ENCODE results near the gene HRH4.

HRH4 gene

DNA sequence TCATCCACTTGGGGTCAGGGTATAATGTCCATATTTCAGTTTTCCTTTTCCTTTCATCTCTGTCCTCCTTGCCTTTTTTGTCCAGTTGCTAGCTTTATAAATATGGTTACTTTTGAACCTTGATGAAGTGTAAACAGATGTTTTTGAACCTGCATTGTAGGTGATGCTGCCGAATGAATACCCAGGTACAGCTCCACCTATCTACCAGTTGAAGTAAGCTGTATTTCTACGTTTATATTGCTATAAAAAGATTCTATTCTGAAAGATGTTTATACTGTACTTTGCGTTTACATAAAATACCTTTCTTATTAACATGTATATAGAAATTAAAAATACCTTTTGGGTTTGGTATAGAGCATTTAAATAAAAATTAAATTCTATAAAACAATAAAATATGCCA, 31.7 kb upstream of the HRH4 start:
- TF ChIP-seq FOXP2 (optimal IDR thresholded peaks at IDR 0.05; ENCODE audit: borderline replicate concordance, extremely low read depth, extremely low read length, insufficient read depth) = no peak
- TF ChIP-seq, protein P1, sequence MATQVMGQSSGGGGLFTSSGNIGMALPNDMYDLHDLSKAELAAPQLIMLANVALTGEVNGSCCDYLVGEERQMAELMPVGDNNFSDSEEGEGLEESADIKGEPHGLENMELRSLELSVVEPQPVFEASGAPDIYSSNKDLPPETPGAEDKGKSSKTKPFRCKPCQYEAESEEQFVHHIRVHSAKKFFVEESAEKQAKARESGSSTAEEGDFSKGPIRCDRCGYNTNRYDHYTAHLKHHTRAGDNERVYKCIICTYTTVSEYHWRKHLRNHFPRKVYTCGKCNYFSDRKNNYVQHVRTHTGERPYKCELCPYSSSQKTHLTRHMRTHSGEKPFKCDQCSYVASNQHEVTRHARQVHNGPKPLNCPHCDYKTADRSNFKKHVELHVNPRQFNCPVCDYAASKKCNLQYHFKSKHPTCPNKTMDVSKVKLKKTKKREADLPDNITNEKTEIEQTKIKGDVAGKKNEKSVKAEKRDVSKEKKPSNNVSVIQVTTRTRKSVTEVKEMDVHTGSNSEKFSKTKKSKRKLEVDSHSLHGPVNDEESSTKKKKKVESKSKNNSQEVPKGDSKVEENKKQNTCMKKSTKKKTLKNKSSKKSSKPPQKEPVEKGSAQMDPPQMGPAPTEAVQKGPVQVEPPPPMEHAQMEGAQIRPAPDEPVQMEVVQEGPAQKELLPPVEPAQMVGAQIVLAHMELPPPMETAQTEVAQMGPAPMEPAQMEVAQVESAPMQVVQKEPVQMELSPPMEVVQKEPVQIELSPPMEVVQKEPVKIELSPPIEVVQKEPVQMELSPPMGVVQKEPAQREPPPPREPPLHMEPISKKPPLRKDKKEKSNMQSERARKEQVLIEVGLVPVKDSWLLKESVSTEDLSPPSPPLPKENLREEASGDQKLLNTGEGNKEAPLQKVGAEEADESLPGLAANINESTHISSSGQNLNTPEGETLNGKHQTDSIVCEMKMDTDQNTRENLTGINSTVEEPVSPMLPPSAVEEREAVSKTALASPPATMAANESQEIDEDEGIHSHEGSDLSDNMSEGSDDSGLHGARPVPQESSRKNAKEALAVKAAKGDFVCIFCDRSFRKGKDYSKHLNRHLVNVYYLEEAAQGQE (IDR thresholded peaks at IDR 0.05; ENCODE audit: insufficient read depth in 1 of 2, low read depth in 2 of 2, low read length in 2 of 2) = no peak
- no peak for TF ChIP-seq POLR2AphosphoS5 (IDR thresholded peaks at IDR 0.05; ENCODE audit: low read depth, low read length)
- no peak for TF ChIP-seq SIN3A (IDR thresholded peaks at IDR 0.05; ENCODE audit: borderline replicate concordance, insufficient read depth, low read length)
- no peak for TF ChIP-seq TAF1 (IDR thresholded peaks at IDR 0.05; ENCODE audit: borderline replicate concordance, insufficient read depth, low read length)

DNA sequence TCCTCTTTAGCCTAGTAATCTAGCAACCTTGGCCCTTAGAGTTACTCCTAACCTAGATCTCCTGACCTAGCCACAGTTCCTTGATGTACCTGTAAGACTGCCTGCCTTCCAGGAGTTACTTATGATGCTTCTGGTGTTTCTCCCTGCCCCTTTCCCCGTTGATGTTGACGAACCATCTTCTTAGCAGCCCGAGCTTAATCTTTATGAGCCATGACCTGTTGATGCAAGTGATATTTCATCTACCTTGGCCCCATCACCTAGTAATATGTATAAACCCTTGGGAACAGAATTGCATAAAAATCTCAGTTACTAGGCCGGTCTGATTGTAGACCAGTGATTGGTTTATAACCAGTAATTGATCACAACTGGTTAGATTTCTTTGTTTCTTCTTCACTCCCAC, 31.2 kb upstream of the HRH4 start:
- TF ChIP-seq, protein P1 (IDR thresholded peaks at IDR 0.05; ENCODE audit: insufficient read depth in 1 of 2, low read depth in 2 of 2, low read length in 2 of 2) = no peak
- TF ChIP-seq TAF1 (IDR thresholded peaks at IDR 0.05; ENCODE audit: borderline replicate concordance, insufficient read depth, low read length) = no peak
- TF ChIP-seq SIN3A (IDR thresholded peaks at IDR 0.05; ENCODE audit: borderline replicate concordance, insufficient read depth, low read length) = no peak
- TF ChIP-seq FOXP2 (optimal IDR thresholded peaks at IDR 0.05; ENCODE audit: borderline replicate concordance, extremely low read depth, extremely low read length, insufficient read depth) = no peak
- no peak for TF ChIP-seq POLR2AphosphoS5 (IDR thresholded peaks at IDR 0.05; ENCODE audit: low read depth, low read length)

DNA sequence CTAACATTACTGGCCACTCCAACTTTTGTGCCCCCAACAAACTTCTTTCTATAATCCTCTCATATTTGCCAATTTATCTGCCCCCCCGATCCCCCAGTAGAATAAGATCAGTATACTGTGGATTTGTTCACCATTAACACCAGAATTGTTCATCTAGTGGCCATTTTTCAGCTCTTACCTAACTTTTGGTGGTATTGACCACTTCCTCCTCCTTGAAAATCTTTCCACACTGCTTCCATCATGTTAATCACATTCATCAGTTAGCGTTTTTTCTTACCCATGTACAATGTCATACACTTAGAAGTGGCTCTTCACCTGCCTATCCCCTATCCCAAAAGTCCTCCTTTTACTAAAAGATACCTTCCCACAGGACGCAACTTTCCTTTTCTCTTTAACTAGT, 27.8 kb upstream of the HRH4 start:
- TF ChIP-seq FOXP2 (optimal IDR thresholded peaks at IDR 0.05; ENCODE audit: borderline replicate concordance, extremely low read depth, extremely low read length, insufficient read depth) (no peak), SIN3A (IDR thresholded peaks at IDR 0.05; ENCODE audit: borderline replicate concordance, insufficient read depth, low read length) (no peak), TAF1 (IDR thresholded peaks at IDR 0.05; ENCODE audit: borderline replicate concordance, insufficient read depth, low read length) (no peak), POLR2AphosphoS5 (IDR thresholded peaks at IDR 0.05; ENCODE audit: low read depth, low read length) (no peak)
- TF ChIP-seq, protein P1 (IDR thresholded peaks at IDR 0.05; ENCODE audit: insufficient read depth in 1 of 2, low read depth in 2 of 2, low read length in 2 of 2) = no peak

DNA sequence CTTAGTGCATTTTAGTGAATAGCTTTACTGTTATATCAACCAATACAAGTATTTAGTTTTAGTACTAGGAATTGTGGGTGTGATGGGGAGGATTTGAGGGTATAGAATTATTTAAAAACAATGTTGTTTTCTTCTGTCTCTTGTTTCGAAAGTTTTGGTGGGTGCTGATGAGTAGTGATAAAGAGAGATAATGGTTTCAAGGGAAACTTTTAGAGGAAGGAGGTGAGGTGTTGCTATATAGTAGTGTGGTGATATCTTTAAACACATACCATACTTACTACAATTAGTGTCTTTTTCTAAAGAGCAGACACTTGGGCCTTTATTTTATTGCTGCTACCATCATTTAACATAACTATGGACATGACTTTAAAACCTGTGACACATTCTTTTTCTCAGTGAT, 23.5 kb upstream of the HRH4 start:
- TF ChIP-seq FOXP2 (optimal IDR thresholded peaks at IDR 0.05; ENCODE audit: borderline replicate concordance, extremely low read depth, extremely low read length, insufficient read depth) (no peak), POLR2AphosphoS5 (IDR thresholded peaks at IDR 0.05; ENCODE audit: low read depth, low read length) (no peak), TAF1 (IDR thresholded peaks at IDR 0.05; ENCODE audit: borderline replicate concordance, insufficient read depth, low read length) (no peak), SIN3A (IDR thresholded peaks at IDR 0.05; ENCODE audit: borderline replicate concordance, insufficient read depth, low read length) (no peak)
- TF ChIP-seq, protein P1 (IDR thresholded peaks at IDR 0.05; ENCODE audit: insufficient read depth in 1 of 2, low read depth in 2 of 2, low read length in 2 of 2) = no peak

DNA sequence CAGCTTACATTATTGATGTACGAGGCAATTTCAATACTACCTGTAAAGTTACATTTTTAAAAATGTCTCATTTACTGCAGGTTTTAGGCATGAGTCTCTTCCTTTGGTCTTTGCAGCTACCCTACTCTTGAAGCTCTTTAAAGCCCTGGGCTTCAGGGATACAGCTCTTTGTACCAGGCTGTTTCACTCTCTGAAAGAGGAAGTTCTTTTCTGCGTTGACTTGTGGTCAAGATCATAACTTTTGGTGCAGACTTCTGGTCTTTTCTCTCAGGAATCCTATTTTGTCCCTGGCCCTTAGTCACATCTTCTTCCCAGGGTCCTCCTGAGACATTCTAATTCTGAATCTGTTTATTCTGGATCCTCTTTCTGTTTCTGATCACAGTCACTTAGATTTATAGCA, 16.6 kb upstream of the HRH4 start:
- no peak for TF ChIP-seq POLR2AphosphoS5 (IDR thresholded peaks at IDR 0.05; ENCODE audit: low read depth, low read length)
- TF ChIP-seq TAF1 (IDR thresholded peaks at IDR 0.05; ENCODE audit: borderline replicate concordance, insufficient read depth, low read length) = no peak
- TF ChIP-seq FOXP2 (optimal IDR thresholded peaks at IDR 0.05; ENCODE audit: borderline replicate concordance, extremely low read depth, extremely low read length, insufficient read depth) = no peak
- TF ChIP-seq, protein P1 (IDR thresholded peaks at IDR 0.05; ENCODE audit: insufficient read depth in 1 of 2, low read depth in 2 of 2, low read length in 2 of 2) = no peak
- TF ChIP-seq SIN3A (IDR thresholded peaks at IDR 0.05; ENCODE audit: borderline replicate concordance, insufficient read depth, low read length) = no peak
